Astrocyte (in vitro differentiated cells and primary cell): Measurements from ENCODE around the gene CYP2A6. TPM values are rescaled to one million over a fixed set of nuclear protein-coding genes. Genes with fewer than 3 reads are reported as not detected.
A peak's percentile ranks its signal among the peaks of the same experiment; 100 is the strongest.

ENCODE experiments used
- DNase-seq: peaks from one replicate; pipeline ENCODE4 v3.0.0-alpha.2; 2010; ENCODE audit warnings: low read depth
- FAIRE-seq: peaks from 2 replicates; lab custom pipeline; 2011; peaks lifted over from hg19 to GRCh38; lab: Jason Lieb, UNC
- H2AFZ ChIP-seq: 2 replicates; pipeline ENCODE4 v1.6.0; 2012; ENCODE audit warnings: low read depth, low read length, inconsistent platforms
- H3K27ac ChIP-seq: 2 replicates; pipeline ENCODE4 v1.5.1; 2011; ENCODE audit warnings: low read depth, low read length, inconsistent platforms
- H3K27me3 ChIP-seq: 2 replicates; pipeline ENCODE4 v1.6.0; 2011; ENCODE audit warnings: low read length, inconsistent platforms; ENCODE audit not compliant: insufficient read depth
- H3K36me3 ChIP-seq: 2 replicates; pipeline ENCODE4 v1.5.1; 2011; ENCODE audit warnings: low read length, inconsistent platforms; ENCODE audit not compliant: insufficient read depth
- H3K4me1 ChIP-seq: 2 replicates; pipeline ENCODE4 v1.5.1; 2011; ENCODE audit warnings: low read length, inconsistent platforms; ENCODE audit not compliant: insufficient read depth
- H3K4me2 ChIP-seq: 2 replicates; pipeline ENCODE4 v1.6.0; 2012; ENCODE audit warnings: low read length, inconsistent platforms
- H3K4me3 ChIP-seq: 2 replicates; pipeline ENCODE4 v1.5.1; 2011; ENCODE audit warnings: low read depth, mild to moderate bottlenecking, low read length, inconsistent platforms; ENCODE audit not compliant: insufficient read depth
- H3K79me2 ChIP-seq: 2 replicates; pipeline ENCODE4 v1.6.0; 2012; ENCODE audit warnings: mild to moderate bottlenecking, low read length, inconsistent platforms; ENCODE audit not compliant: insufficient read depth
- H3K9ac ChIP-seq: 2 replicates; pipeline ENCODE4 v1.6.0; 2012; ENCODE audit warnings: mild to moderate bottlenecking, low read length, inconsistent platforms
- H3K9me3 ChIP-seq: 2 replicates; pipeline ENCODE4 v1.5.1; 2012; ENCODE audit warnings: low read depth, mild to moderate bottlenecking, low read length, inconsistent platforms; ENCODE audit not compliant: insufficient read depth
- H4K20me1 ChIP-seq: 2 replicates; pipeline ENCODE4 v1.6.0; 2012; ENCODE audit warnings: low read length, inconsistent platforms; ENCODE audit not compliant: insufficient read depth
- H3K27ac Mint-ChIP-seq: one replicate; pipeline ENCODE4 v1.8.0; 2021; ENCODE audit warnings: mild to moderate bottlenecking, mixed read lengths; ENCODE audit not compliant: unreplicated experiment
- H3K27me3 Mint-ChIP-seq: one replicate; pipeline ENCODE4 v1.8.0; 2021; ENCODE audit warnings: low read depth, mixed read lengths; ENCODE audit not compliant: unreplicated experiment
- H3K36me3 Mint-ChIP-seq: one replicate; pipeline ENCODE4 v1.8.0; 2021; ENCODE audit warnings: low read depth, mixed read lengths; ENCODE audit not compliant: unreplicated experiment
- H3K4me1 Mint-ChIP-seq: one replicate; pipeline ENCODE4 v1.8.0; 2021; ENCODE audit warnings: low read depth, mixed read lengths; ENCODE audit not compliant: unreplicated experiment
- H3K4me3 Mint-ChIP-seq: one replicate; pipeline ENCODE4 v1.8.0; 2021; ENCODE audit warnings: mild to moderate bottlenecking, moderate library complexity, mixed read lengths; ENCODE audit not compliant: unreplicated experiment
- H3K9me3 Mint-ChIP-seq: one replicate; pipeline ENCODE4 v1.8.0; 2021; ENCODE audit warnings: mild to moderate bottlenecking, mixed read lengths; ENCODE audit not compliant: unreplicated experiment
- CTCF ChIP-seq: IDR thresholded peaks from 2 replicates; pipeline ENCODE4 v1.5.1; 2011; ENCODE audit warnings: low read depth, mild to moderate bottlenecking, inconsistent platforms, low read length, moderate library complexity; ENCODE audit not compliant: insufficient read depth
- EZH2 ChIP-seq: IDR thresholded peaks from 2 replicates; pipeline ENCODE4 v1.6.1; 2012; ENCODE audit warnings: mild to moderate bottlenecking, low read length, inconsistent platforms; ENCODE audit not compliant: insufficient read depth
- total RNA-seq: library from RNA; stranded (reverse); gene quantifications from 2 replicates; pipeline ENCODE4 v1.2.1, GENCODE V29; 2021

Gene CYP2A6
- total RNA-seq, 1 donor from 2014 or later = not detected

- H3K27ac ChIP-seq = no peak overlapping the region
- no peaks in the 10 kb centered on the region for H3K9me3 ChIP-seq
- H3K9me3 Mint-ChIP-seq = no peaks in the 10 kb centered on the region
- FAIRE-seq (no peak), DNase-seq (no peak)
- peaks cover 27% of the 10 kb centered on the region for H3K4me1 ChIP-seq
- no peak overlapping the region for H3K4me3 ChIP-seq
- H3K4me1 Mint-ChIP-seq = peaks cover 34% of the 10 kb centered on the region
- peaks cover 11% of the 10 kb centered on the region for H3K27me3 ChIP-seq
- H3K4me3 Mint-ChIP-seq = peak overlapping the region; percentile 64
- peaks cover 54% of the 10 kb centered on the region for H4K20me1 ChIP-seq
- peaks cover 6% of the 10 kb centered on the region for H3K27me3 Mint-ChIP-seq
- H3K36me3 Mint-ChIP-seq = peaks cover 14% of the 10 kb centered on the region
- H3K4me2 ChIP-seq = peak overlapping the region; percentile 78
- H3K36me3 ChIP-seq = peaks cover 4% of the 10 kb centered on the region
- H2AFZ ChIP-seq = no peak overlapping the region
- TF ChIP-seq EZH2 (no peak), CTCF (no peak)
- H3K27ac Mint-ChIP-seq = peak overlapping the region; percentile 47
- peaks cover 41% of the 10 kb centered on the region for H3K79me2 ChIP-seq
- no peak overlapping the region for H3K9ac ChIP-seq
Observed at GRCh38 chr19:40809358-40810086, 40.7 kb downstream of the CYP2A6 start.

DNA sequence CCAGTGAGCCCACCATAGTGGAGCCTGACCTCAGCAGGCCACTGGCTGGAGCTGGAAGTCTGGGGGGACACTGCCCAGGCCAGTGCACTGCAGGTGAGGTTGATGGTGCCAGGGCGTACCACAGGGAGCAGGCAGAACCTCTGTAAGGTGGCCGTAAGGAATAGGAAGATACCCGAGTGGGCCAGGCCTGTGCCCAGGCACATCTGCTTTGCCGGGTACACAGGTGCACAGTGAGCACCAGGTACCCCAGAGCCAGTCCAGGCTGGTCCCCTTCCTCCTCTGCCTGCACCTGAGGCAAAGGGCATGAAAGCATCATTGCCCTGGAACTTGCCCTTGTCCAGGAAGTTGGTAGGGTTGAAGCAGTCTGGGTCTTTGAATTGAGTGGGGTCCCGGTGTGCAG, 41.8 kb downstream of the CYP2A6 start:
- Mint-ChIP-seq H3K27me3 (peaks cover 4% of the 10 kb centered on the region), H3K36me3 (peaks cover 18% of the 10 kb centered on the region), H3K9me3 (no peaks in the 10 kb centered on the region), H3K27ac (no peak overlapping the region), H3K4me1 (peaks cover 41% of the 10 kb centered on the region), H3K4me3 (no peak overlapping the region)
- Histone ChIP-seq H3K4me1 (peaks cover 27% of the 10 kb centered on the region), H3K36me3 (peaks cover 4% of the 10 kb centered on the region), H4K20me1 (peaks cover 65% of the 10 kb centered on the region), H3K79me2 (peaks cover 51% of the 10 kb centered on the region), H3K9ac (no peak overlapping the region), H2AFZ (no peak overlapping the region), H3K27ac (no peak overlapping the region), H3K4me2 (no peak overlapping the region), H3K27me3 (peaks cover 4% of the 10 kb centered on the region), H3K4me3 (no peak overlapping the region), H3K9me3 (no peaks in the 10 kb centered on the region)
- FAIRE-seq (no peak), DNase-seq (no peak)
- TF ChIP-seq CTCF (no peak), EZH2 (no peak)

- Histone ChIP-seq H3K9me3 (no peaks in the 10 kb centered on the region), H3K27me3 (peaks cover 4% of the 10 kb centered on the region), H4K20me1 (peaks cover 70% of the 10 kb centered on the region), H3K4me1 (peaks cover 26% of the 10 kb centered on the region), H2AFZ (no peak overlapping the region), H3K4me2 (no peak overlapping the region), H3K4me3 (no peak overlapping the region), H3K79me2 (peaks cover 57% of the 10 kb centered on the region), H3K27ac (no peak overlapping the region), H3K36me3 (peaks cover 4% of the 10 kb centered on the region), H3K9ac (no peak overlapping the region)
- no peak for FAIRE-seq
- no peak overlapping the region for H3K4me3 Mint-ChIP-seq
- H3K9me3 Mint-ChIP-seq = no peaks in the 10 kb centered on the region
- TF ChIP-seq CTCF = no peak
- TF ChIP-seq EZH2 = no peak
- peak overlapping the region; percentile 23 for H3K27ac Mint-ChIP-seq
- H3K4me1 Mint-ChIP-seq = peaks cover 45% of the 10 kb centered on the region
- peaks cover 4% of the 10 kb centered on the region for H3K27me3 Mint-ChIP-seq
- DNase-seq = no peak
- peaks cover 18% of the 10 kb centered on the region for H3K36me3 Mint-ChIP-seq
Observed at GRCh38 chr19:40808021-40808325, 42.3 kb downstream of the CYP2A6 start.
